Chondrocyte (in vitro differentiated cells): Measurements from ENCODE around the gene CAMSAP2. TPM values are rescaled to one million over a fixed set of nuclear protein-coding genes. Genes with fewer than 3 reads are reported as not detected.
A peak's percentile ranks its signal among the peaks of the same experiment; 100 is the strongest.

Experiments used
- DNase-seq: peaks from one replicate; pipeline ENCODE4 v3.0.0; 2021; ENCODE audit warnings: mixed read lengths, low spot score
- H3K27ac Mint-ChIP-seq: one replicate; pipeline ENCODE4 v1.8.0; 2021; ENCODE audit warnings: mild to moderate bottlenecking, moderate library complexity, mixed read lengths; ENCODE audit not compliant: unreplicated experiment
- H3K27me3 Mint-ChIP-seq: 2 replicates; pipeline ENCODE4 v1.8.0; 2021; ENCODE audit warnings: low read depth, mixed read lengths
- H3K36me3 Mint-ChIP-seq: 2 replicates; pipeline ENCODE4 v1.8.0; 2021; ENCODE audit warnings: low read depth, mixed read lengths
- H3K4me1 Mint-ChIP-seq: 2 replicates; pipeline ENCODE4 v1.8.0; 2021; ENCODE audit warnings: low read depth, mild to moderate bottlenecking, mixed read lengths
- H3K4me3 Mint-ChIP-seq: one replicate; pipeline ENCODE4 v1.8.0; 2021; ENCODE audit warnings: mild to moderate bottlenecking, moderate library complexity, mixed read lengths; ENCODE audit not compliant: unreplicated experiment
- H3K9me3 Mint-ChIP-seq: 2 replicates; pipeline ENCODE4 v1.8.0; 2021; ENCODE audit warnings: low read depth, mixed read lengths
- CTCF ChIP-seq: fragments of 200-600 bp; sonication (generic); IDR thresholded peaks from 2 replicates; pipeline ENCODE4 v1.5.0; 2021; ENCODE audit warnings: antibody characterized with exemption, mild to moderate bottlenecking, moderate library complexity
- long read RNA-seq: library from polyadenylated mRNA; stranded (forward); transcript quantifications from one replicate; pipeline ENCODE4 v2.0.0, GENCODE V29; 2021
- total RNA-seq: library from RNA; stranded (reverse); gene quantifications from 3 replicates; pipeline ENCODE4 v1.2.1, GENCODE V29; 2021

Gene CAMSAP2, protein sequence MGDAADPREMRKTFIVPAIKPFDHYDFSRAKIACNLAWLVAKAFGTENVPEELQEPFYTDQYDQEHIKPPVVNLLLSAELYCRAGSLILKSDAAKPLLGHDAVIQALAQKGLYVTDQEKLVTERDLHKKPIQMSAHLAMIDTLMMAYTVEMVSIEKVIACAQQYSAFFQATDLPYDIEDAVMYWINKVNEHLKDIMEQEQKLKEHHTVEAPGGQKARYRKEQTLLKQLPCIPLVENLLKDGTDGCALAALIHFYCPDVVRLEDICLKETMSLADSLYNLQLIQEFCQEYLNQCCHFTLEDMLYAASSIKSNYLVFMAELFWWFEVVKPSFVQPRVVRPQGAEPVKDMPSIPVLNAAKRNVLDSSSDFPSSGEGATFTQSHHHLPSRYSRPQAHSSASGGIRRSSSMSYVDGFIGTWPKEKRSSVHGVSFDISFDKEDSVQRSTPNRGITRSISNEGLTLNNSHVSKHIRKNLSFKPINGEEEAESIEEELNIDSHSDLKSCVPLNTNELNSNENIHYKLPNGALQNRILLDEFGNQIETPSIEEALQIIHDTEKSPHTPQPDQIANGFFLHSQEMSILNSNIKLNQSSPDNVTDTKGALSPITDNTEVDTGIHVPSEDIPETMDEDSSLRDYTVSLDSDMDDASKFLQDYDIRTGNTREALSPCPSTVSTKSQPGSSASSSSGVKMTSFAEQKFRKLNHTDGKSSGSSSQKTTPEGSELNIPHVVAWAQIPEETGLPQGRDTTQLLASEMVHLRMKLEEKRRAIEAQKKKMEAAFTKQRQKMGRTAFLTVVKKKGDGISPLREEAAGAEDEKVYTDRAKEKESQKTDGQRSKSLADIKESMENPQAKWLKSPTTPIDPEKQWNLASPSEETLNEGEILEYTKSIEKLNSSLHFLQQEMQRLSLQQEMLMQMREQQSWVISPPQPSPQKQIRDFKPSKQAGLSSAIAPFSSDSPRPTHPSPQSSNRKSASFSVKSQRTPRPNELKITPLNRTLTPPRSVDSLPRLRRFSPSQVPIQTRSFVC (N-terminal part only)
- 46.7 to 51.8 TPM (median 51.7 TPM) in 3 replicates for total RNA-seq
- long read RNA-seq, full-length matches to known transcripts, result 11 of 20 reads
- long read RNA-seq, partial matches to known transcripts, result 3 of 20 reads
- long read RNA-seq, other reads (novel, unspliced or antisense), result 6 of 20 reads

DNA sequence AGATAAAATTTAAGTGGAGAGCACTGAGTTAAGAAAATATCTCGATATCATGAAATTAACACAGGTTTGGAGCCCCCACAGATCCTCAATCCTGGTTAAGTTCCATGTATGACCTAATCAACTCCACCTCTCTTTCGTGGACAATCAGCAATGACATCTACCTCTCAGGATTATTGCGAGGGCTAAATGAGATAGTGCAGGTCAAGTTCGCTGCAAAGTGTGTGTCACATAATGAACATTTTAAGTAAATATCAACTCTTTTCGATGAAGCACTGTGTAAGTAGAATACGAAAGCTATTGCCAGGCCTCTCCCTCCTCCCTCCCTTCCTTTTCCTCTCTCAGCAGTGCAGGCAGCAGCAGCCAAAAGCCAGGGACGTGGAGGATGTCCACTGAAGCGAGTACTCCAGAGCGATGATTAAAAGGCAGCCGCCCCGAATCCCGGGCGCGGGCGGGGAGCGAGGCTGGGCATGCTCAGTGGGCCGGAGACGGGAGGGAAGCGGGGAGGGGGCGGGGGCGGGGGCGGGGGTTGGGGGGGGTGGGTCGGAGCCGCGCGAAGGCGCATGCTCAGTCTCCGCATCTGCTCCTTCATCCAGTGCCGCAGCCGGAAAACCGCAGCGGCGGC lies at the start of gene CAMSAP2:
CAMSAP2 (plus strand) TSS at position 567 of the 622 bp plus-strand sequence. CDS start 935 bp downstream, outside the sequence.
- H3K4me1 Mint-ChIP-seq, result peaks cover 35% of the 10 kb centered on the region
- no peaks in the 10 kb centered on the region for H3K27me3 Mint-ChIP-seq
- TF ChIP-seq CTCF, result no peak
- H3K4me3 Mint-ChIP-seq, result peak within 1 kb of the TSS; percentile 100
- peak within 1 kb of the TSS; percentile 100 for H3K27ac Mint-ChIP-seq
- H3K36me3 Mint-ChIP-seq, result peaks cover 1% of the 10 kb centered on the region
- DNase-seq, result no peak
- no peaks in the 10 kb centered on the region for H3K9me3 Mint-ChIP-seq

DNA sequence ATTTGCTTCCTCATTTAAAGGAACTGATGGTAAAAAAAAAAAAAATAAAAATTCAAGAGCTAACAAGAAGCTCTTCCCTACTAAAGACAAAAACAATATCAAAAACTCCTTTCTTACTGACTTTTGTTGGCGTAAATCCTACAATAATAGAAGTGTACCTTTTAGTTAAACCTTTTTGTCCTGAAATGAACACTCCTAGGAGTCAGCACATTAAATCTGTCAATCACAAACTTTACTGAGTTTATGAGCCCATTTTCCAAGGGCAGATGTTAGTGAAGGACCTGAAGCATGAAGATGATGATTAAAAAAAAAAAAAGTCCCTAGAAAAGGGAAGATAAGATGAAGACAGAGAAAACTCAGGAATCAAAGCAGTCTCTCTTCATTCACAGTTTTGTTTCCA lies 46.4 kb upstream of the CAMSAP2 start:
- no peaks in the 10 kb centered on the region for H3K4me1 Mint-ChIP-seq
- no peaks in the 10 kb centered on the region for H3K36me3 Mint-ChIP-seq
- no peaks in the 10 kb centered on the region for H3K27me3 Mint-ChIP-seq
- no peak overlapping the region for H3K4me3 Mint-ChIP-seq
- no peaks in the 10 kb centered on the region for H3K9me3 Mint-ChIP-seq
- no peak for DNase-seq
- TF ChIP-seq CTCF, result no peak
- no peak overlapping the region for H3K27ac Mint-ChIP-seq

GRCh38 chr1:200693327-200693726 lies 45.4 kb upstream of the CAMSAP2 start:
- Mint-ChIP-seq H3K4me3 (no peak overlapping the region), H3K27ac (no peak overlapping the region), H3K36me3 (no peaks in the 10 kb centered on the region), H3K27me3 (no peaks in the 10 kb centered on the region), H3K9me3 (no peaks in the 10 kb centered on the region), H3K4me1 (no peaks in the 10 kb centered on the region)
- no peak for TF ChIP-seq CTCF
- DNase-seq, result no peak

- TF ChIP-seq CTCF, result no peak
- Mint-ChIP-seq H3K27me3 (no peaks in the 10 kb centered on the region), H3K9me3 (no peaks in the 10 kb centered on the region), H3K4me1 (peaks cover under 1% of the 10 kb centered on the region), H3K27ac (no peak overlapping the region), H3K4me3 (no peak overlapping the region), H3K36me3 (no peaks in the 10 kb centered on the region)
- no peak for DNase-seq
Observed at GRCh38 chr1:200694738-200695137, 44.0 kb upstream of the CAMSAP2 start.
